Calu3 (cell line): ENCODE data around the gene PHKA2. TPM values are rescaled to one million over a fixed set of nuclear protein-coding genes. Genes with fewer than 3 reads are reported as not detected.

ENCODE experiments used
- BruUV-seq: library from RNA; stranded (reverse); fragments of 400-500 nt; replicated peaks from 2 replicates; lab custom pipeline; 2021; lab: Mats Ljungman, UMichigan
- CTCF ChIA-PET: fragments of 300-600 bp; sonication (Branson Sonifier 250); formaldehyde crosslinking; loops from one replicate; lab custom pipeline; 2022; ENCODE audit warnings: antibody characterized with exemption; lab: Charles Lee
- DNase-seq: peaks from one replicate; pipeline ENCODE4 v3.0.0; 2022
- H3K27ac Mint-ChIP-seq: one replicate; pipeline ENCODE4 v1.8.0; 2022; ENCODE audit warnings: mixed read lengths; ENCODE audit not compliant: unreplicated experiment
- H3K27me3 Mint-ChIP-seq: one replicate; pipeline ENCODE4 v1.8.0; 2022; ENCODE audit warnings: mixed read lengths; ENCODE audit not compliant: unreplicated experiment
- H3K36me3 Mint-ChIP-seq: one replicate; pipeline ENCODE4 v1.8.0; 2022; ENCODE audit warnings: mild to moderate bottlenecking, moderate library complexity, mixed read lengths; ENCODE audit not compliant: insufficient read depth, unreplicated experiment
- H3K4me1 Mint-ChIP-seq: one replicate; pipeline ENCODE4 v1.8.0; 2022; ENCODE audit warnings: mild to moderate bottlenecking, low read depth, mixed read lengths; ENCODE audit not compliant: unreplicated experiment
- H3K4me3 Mint-ChIP-seq: one replicate; pipeline ENCODE4 v1.8.0; 2022; ENCODE audit warnings: mild to moderate bottlenecking, low read depth, moderate library complexity, mixed read lengths; ENCODE audit not compliant: unreplicated experiment
- H3K9me3 Mint-ChIP-seq: one replicate; pipeline ENCODE4 v1.8.0; 2022; ENCODE audit warnings: low read depth, mixed read lengths; ENCODE audit not compliant: unreplicated experiment
- intact Hi-C: fragments of 100-400 bp; cut with micrococcal nuclease; formaldehyde crosslinking; loops from one replicate; pipeline ENCODE4 v1.10.0; 2022; ENCODE audit not compliant: unreplicated experiment
- total RNA-seq: library from RNA; stranded (reverse); gene quantifications from 2 replicates; pipeline ENCODE4 v1.2.3, GENCODE V29; 2022
- TF ChIP-seq, protein P1 (sequence below): fragments of 200-600 bp; IDR thresholded peaks from one replicate; pipeline ENCODE4 v1.8.0; 2022; ENCODE audit warnings: antibody characterized with exemption; ENCODE audit not compliant: unreplicated experiment

PHKA2 gene
- total RNA-seq, 1 experiment from 2014 or later: 47.6 TPM

DNA sequence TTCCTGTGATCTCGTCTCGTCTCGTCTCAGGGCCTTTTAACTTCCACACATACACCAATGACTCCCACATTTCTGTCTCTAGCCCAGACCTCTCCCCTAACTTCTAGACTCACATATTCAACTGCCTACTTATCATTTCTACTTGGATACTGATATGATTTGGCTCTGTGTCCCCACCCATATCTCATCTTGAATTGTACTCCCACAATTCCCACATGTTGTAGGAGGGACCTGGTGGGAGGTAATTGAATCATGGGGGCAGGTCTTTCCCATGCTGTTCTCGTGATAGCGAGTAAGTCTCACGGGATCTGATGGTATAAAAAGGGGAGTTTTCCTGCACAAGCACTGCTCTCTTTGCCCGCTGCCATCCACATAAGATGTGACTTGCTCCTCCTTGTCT is 8.9 kb downstream of the PHKA2 start:
- H3K4me3 Mint-ChIP-seq: no peak overlapping the region
- no peaks in the 10 kb centered on the region for H3K27me3 Mint-ChIP-seq
- no peaks in the 10 kb centered on the region for H3K36me3 Mint-ChIP-seq
- peaks cover 34% of the 10 kb centered on the region for H3K4me1 Mint-ChIP-seq
- no TSS peak for BruUV-seq
- H3K9me3 Mint-ChIP-seq: no peaks in the 10 kb centered on the region
- TF ChIP-seq, protein P1, sequence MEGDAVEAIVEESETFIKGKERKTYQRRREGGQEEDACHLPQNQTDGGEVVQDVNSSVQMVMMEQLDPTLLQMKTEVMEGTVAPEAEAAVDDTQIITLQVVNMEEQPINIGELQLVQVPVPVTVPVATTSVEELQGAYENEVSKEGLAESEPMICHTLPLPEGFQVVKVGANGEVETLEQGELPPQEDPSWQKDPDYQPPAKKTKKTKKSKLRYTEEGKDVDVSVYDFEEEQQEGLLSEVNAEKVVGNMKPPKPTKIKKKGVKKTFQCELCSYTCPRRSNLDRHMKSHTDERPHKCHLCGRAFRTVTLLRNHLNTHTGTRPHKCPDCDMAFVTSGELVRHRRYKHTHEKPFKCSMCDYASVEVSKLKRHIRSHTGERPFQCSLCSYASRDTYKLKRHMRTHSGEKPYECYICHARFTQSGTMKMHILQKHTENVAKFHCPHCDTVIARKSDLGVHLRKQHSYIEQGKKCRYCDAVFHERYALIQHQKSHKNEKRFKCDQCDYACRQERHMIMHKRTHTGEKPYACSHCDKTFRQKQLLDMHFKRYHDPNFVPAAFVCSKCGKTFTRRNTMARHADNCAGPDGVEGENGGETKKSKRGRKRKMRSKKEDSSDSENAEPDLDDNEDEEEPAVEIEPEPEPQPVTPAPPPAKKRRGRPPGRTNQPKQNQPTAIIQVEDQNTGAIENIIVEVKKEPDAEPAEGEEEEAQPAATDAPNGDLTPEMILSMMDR: no peak
- H3K27ac Mint-ChIP-seq: no peak overlapping the region
- DNase-seq: no peak
- intact Hi-C loops: no loop called here
- CTCF ChIA-PET: no interaction called here

DNA sequence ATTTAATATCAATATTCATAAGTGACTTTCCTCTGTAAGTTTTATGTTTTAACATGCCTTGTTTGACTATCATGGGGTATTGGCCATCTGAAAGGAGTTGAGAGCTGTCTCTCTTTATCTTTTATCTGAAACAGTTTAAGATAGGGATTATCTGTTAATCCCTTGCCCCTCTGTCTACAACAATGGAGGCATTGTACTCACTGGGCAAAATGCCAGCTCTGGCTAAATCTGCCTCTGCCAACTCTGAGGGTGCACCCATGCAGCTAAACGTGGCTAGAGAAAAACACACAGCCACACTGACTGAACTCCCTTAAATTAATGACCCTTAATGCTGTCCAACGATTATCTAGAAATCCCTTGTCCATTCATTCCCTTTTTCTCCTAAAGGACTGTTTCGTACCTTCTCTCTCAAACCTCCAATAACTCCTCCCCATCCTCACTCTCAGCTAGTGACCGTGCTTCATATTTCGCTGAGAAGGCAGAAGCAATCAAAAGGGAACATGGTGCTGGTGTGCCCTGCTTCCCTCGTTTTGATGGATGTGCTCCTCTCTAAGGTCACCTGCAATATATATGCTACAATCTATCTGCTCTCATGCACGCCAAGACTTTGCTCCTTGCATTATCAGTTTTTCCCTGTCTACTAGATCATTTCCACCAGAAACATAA is 10.3 kb downstream of the PHKA2 start:
- H3K9me3 Mint-ChIP-seq: no peaks in the 10 kb centered on the region
- H3K27me3 Mint-ChIP-seq: no peaks in the 10 kb centered on the region
- CTCF ChIA-PET: interaction anchor here (0.6 kb wide), 1 partner anchor 360 kb away, joined by 10 read pairs; no protein-coding TSS in a partner anchor
- H3K36me3 Mint-ChIP-seq: no peaks in the 10 kb centered on the region
- peak overlapping the region; percentile 18 for H3K27ac Mint-ChIP-seq
- TF ChIP-seq, protein P1: no peak
- BruUV-seq: no TSS peak
- DNase-seq: peak; percentile 49
- H3K4me1 Mint-ChIP-seq: peaks cover 27% of the 10 kb centered on the region
- H3K4me3 Mint-ChIP-seq: no peak overlapping the region
- intact Hi-C loops: no loop called here

DNA sequence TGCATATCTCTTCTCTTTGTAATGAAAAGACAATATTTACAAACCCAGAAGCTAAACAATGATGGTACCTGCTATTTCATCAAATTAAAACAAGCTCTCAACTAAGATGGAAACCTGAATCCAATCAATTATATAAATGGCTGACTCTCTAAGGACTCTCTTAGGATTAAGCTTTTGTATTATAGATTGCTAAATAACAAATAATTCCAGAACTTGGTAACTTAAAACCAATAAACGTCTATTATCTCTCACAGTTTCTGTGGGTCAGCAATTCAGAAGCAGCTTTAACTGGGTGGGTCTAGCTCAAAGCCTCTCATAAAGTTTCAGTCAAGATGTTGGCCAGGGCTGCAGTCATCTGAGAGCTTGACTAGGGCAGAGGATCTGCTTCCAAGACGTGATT is 12.4 kb downstream of the PHKA2 start:
- H3K27me3 Mint-ChIP-seq: no peaks in the 10 kb centered on the region
- peaks cover 27% of the 10 kb centered on the region for H3K4me1 Mint-ChIP-seq
- no peaks in the 10 kb centered on the region for H3K9me3 Mint-ChIP-seq
- DNase-seq: no peak
- intact Hi-C loops: no loop called here
- no peak overlapping the region for H3K27ac Mint-ChIP-seq
- H3K36me3 Mint-ChIP-seq: no peaks in the 10 kb centered on the region
- no TSS peak for BruUV-seq
- TF ChIP-seq, protein P1: no peak
- no peak overlapping the region for H3K4me3 Mint-ChIP-seq
- CTCF ChIA-PET: no interaction called here

DNA sequence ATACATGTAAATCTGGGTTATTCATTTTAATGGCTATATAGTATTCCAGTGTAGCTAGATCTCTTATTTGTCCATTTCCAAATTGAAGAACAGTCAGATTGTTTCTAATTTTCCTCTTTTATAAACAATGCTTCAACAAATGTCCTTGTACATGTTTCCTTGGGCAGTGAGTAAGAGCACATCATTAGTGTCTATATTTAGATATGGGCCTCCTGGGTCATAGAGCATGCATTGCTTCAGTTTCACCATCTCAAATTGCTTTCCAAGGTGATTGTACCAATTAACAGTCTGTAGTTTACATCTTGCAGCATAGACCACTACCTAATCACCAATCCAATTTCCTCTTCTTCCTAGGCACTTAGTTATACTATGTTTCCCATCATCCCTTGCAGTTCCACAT is 13.4 kb downstream of the PHKA2 start:
- no peak overlapping the region for H3K27ac Mint-ChIP-seq
- no peaks in the 10 kb centered on the region for H3K36me3 Mint-ChIP-seq
- no TSS peak for BruUV-seq
- DNase-seq: no peak
- H3K9me3 Mint-ChIP-seq: no peaks in the 10 kb centered on the region
- H3K27me3 Mint-ChIP-seq: no peaks in the 10 kb centered on the region
- intact Hi-C loops: no loop called here
- CTCF ChIA-PET: no interaction called here
- peaks cover 22% of the 10 kb centered on the region for H3K4me1 Mint-ChIP-seq
- no peak overlapping the region for H3K4me3 Mint-ChIP-seq
- TF ChIP-seq, protein P1: no peak
